ACC112 (cell line): ENCODE measurements around the gene PDIA5.

Experiments used
- H2AFZ ChIP-seq: fragments of 200-600 bp; sonication (generic); one replicate; pipeline ENCODE4 v1.6.0; 2017; ENCODE audit warnings: antibody characterized with exemption, low read length; ENCODE audit not compliant: unreplicated experiment
- H3K27ac ChIP-seq: fragments of 200-600 bp; sonication (generic); 2 replicates; pipeline ENCODE4 v1.5.1; 2014; ENCODE audit warnings: low read depth, mild to moderate bottlenecking, antibody characterized with exemption, low read length, moderate library complexity
- H3K27me3 ChIP-seq: fragments of 200-600 bp; sonication (generic); 2 replicates; pipeline ENCODE4 v1.6.1; 2014; ENCODE audit warnings: mild to moderate bottlenecking, antibody characterized with exemption, low read length, moderate library complexity, mixed read lengths; ENCODE audit not compliant: insufficient read depth
- H3K36me3 ChIP-seq: fragments of 200-600 bp; sonication (generic); 2 replicates; pipeline ENCODE4 v1.6.1; 2016; ENCODE audit warnings: mild to moderate bottlenecking, antibody characterized with exemption, low read length, moderate library complexity, mixed read lengths; ENCODE audit not compliant: insufficient read depth
- H3K4me1 ChIP-seq: fragments of 200-600 bp; sonication (generic); one replicate; pipeline ENCODE4 v1.6.1; 2016; ENCODE audit warnings: low read length, mixed read lengths; ENCODE audit not compliant: insufficient read depth, unreplicated experiment, control insufficient read depth
- H3K4me3 ChIP-seq: fragments of 200-600 bp; sonication (generic); 2 replicates; pipeline ENCODE4 v1.5.1; 2014; ENCODE audit warnings: mild to moderate bottlenecking, low read depth, low read length
- H3K79me2 ChIP-seq: fragments of 200-600 bp; sonication (generic); one replicate; pipeline ENCODE4 v1.6.0; 2016; ENCODE audit warnings: low read length; ENCODE audit not compliant: control insufficient read depth, unreplicated experiment, insufficient read depth

Gene PDIA5

GRCh38 chr3:123071146-123071545 lies 4.3 kb downstream of the PDIA5 start:
- Histone ChIP-seq H2AFZ (no peak overlapping the region), H3K79me2 (peaks cover 86% of the 10 kb centered on the region), H3K4me3 (no peak overlapping the region), H3K27ac (no peak overlapping the region), H3K4me1 (peaks cover 29% of the 10 kb centered on the region), H3K36me3 (no peaks in the 10 kb centered on the region), H3K27me3 (no peaks in the 10 kb centered on the region)

DNA sequence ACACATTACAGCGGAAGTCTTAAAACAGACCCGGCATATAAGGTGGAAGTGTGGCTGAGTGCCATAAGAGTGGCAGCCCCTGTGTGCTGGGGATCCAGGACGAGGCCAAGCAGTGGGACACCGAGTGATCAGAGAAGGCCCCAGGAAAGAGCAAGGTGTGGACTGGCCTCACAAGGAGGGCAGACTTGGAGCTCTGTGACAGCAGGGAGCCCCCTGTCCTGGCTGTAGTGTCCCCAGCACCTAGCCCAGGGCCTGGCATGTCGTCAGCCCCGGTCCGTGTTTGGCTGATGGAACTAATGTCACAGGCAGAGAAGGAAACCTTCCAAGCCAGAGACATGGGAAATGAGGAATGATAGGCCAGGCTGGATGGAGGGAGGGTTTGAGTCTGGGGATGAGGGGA lies 4.8 kb downstream of the PDIA5 start:
- Histone ChIP-seq H3K27ac (no peak overlapping the region), H3K4me3 (no peak overlapping the region), H3K4me1 (peaks cover 28% of the 10 kb centered on the region), H3K36me3 (no peaks in the 10 kb centered on the region), H3K27me3 (no peaks in the 10 kb centered on the region), H2AFZ (no peak overlapping the region), H3K79me2 (peaks cover 90% of the 10 kb centered on the region)

DNA sequence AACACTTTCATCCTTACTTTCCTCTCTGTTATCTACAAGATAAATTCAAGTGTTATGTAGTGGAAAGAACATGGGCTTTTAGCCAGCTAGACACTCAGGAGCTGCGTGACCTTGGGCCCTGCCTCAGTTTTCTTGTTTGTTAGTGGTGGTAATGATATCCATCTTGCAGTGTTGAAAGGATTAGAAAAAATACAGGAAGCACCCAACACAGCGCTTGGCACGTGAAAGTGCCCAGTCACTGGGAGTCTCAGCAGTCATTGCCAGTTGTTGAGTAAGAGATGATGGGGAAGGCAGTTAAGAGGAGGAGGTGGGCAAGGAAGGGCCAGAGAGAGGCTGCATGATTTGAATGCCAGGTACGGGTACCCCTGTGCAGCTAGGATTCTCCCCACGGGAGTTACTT lies 5.3 kb downstream of the PDIA5 start:
- Histone ChIP-seq H3K4me1 (peaks cover 32% of the 10 kb centered on the region), H3K27me3 (no peaks in the 10 kb centered on the region), H3K79me2 (peaks cover 94% of the 10 kb centered on the region), H3K4me3 (no peak overlapping the region), H2AFZ (no peak overlapping the region), H3K27ac (no peak overlapping the region), H3K36me3 (no peaks in the 10 kb centered on the region)

GRCh38 chr3:123072564-123072963 lies 5.7 kb downstream of the PDIA5 start:
- Histone ChIP-seq H3K27ac (no peak overlapping the region), H3K4me3 (no peak overlapping the region)

DNA sequence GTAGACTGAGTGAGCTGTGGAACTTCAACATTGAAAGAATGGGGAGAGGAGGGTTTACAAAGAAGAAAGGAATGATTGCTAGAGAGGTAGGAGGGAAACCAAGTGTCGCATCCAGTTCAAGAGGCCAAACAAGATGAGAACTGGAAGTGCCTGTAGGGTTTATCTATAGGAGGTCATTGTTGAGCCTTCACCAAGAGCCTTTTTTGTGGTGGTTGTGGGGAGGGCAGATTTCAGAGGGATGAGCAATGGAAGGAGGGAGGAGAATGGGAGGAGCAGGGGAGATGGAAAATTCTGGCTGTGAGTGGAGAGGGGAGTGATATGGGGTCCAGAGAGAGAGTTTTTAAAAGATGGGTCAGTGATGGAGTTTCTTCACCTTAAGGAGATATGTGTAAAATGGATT lies 8.5 kb downstream of the PDIA5 start:
- H3K36me3 ChIP-seq: no peaks in the 10 kb centered on the region
- no peak overlapping the region for H2AFZ ChIP-seq
- H3K79me2 ChIP-seq: peaks cover 85% of the 10 kb centered on the region
- H3K27ac ChIP-seq: no peak overlapping the region
- no peaks in the 10 kb centered on the region for H3K27me3 ChIP-seq
- H3K4me3 ChIP-seq: no peak overlapping the region
- peaks cover 38% of the 10 kb centered on the region for H3K4me1 ChIP-seq

More at GRCh38 chr3:123072564-123072963, 5.7 kb downstream of the PDIA5 start:
- Histone ChIP-seq H3K79me2 (peaks cover 94% of the 10 kb centered on the region), H3K27me3 (no peaks in the 10 kb centered on the region), H3K36me3 (no peaks in the 10 kb centered on the region), H2AFZ (no peak overlapping the region), H3K4me1 (peaks cover 32% of the 10 kb centered on the region)

GRCh38 chr3:123076112-123076495 lies 9.3 kb downstream of the PDIA5 start:
- H3K79me2 ChIP-seq: peaks cover 86% of the 10 kb centered on the region
- no peak overlapping the region for H3K4me3 ChIP-seq
- no peaks in the 10 kb centered on the region for H3K36me3 ChIP-seq
- H3K4me1 ChIP-seq: peaks cover 45% of the 10 kb centered on the region
- no peak overlapping the region for H2AFZ ChIP-seq
- H3K27me3 ChIP-seq: no peaks in the 10 kb centered on the region
- H3K27ac ChIP-seq: no peak overlapping the region

DNA sequence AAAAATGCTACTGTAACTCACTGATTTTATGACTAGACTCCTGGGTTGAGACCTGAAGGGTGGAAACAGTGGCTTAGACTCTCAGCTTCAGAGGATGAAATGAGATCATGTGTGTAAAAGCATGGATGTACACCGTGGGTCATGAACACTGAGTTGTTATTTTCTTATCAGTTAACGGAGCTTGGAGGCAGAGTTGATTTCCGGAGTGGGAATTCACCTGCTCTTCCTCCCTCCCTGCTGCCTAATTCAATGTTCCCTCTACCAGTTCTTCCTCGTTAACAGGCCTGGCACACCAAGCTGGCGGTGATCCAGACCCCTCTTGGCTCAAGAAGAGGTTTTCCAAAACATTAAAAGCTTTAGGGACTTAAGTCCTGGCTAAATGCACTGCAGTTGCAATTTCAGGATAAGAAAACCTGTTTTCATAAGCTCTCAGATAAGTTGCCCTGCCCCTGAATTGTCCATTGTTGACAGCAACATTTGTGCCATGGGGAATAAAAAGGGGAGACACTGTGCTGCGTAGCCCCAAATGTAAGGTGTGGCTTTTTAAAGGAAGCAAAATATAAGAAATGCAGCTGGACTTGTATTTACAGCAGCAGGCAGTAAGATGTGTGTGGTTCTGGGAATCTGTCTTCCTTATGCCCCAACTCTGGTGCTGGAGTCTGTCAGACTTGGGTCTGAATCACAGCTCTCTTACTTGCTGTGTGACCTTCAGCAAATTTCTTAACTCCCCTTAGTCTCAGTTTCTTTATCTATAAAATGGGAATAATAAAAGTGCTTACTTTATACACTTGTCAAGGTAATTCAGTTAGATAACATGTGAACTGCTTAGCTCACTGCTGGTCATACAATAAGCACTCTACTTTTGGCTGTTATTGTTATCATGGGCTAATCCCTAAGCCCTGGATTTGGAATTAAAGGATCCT lies 9.9 kb downstream of the PDIA5 start:
- H3K27ac ChIP-seq: no peak overlapping the region
- H3K36me3 ChIP-seq: no peaks in the 10 kb centered on the region
- H3K27me3 ChIP-seq: no peaks in the 10 kb centered on the region
- H3K79me2 ChIP-seq: peaks cover 86% of the 10 kb centered on the region
- H3K4me1 ChIP-seq: peaks cover 45% of the 10 kb centered on the region
- no peak overlapping the region for H2AFZ ChIP-seq
- no peak overlapping the region for H3K4me3 ChIP-seq

DNA sequence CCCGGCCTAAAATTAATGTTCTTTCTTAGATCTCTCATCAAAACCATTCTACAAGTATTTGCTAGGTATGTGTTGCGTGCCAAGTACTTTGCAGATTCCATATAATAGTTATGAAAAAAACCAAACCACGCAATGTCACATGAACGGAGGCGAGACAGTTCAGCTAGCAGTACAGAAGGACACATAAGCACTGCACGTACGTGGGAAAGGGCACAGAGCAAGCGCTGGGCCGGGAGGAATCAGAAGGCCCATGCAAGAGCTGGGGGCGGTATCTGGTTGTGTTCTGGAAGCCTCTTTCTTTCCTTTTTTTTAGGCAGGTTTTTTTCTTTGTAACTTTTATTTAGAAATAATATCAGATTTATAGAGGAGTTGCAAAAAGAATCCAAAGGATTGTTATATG lies 11.3 kb downstream of the PDIA5 start:
- no peak overlapping the region for H2AFZ ChIP-seq
- no peaks in the 10 kb centered on the region for H3K27me3 ChIP-seq
- no peak overlapping the region for H3K27ac ChIP-seq
- peaks cover 43% of the 10 kb centered on the region for H3K4me1 ChIP-seq
- no peak overlapping the region for H3K4me3 ChIP-seq
- H3K79me2 ChIP-seq: peaks cover 86% of the 10 kb centered on the region
- H3K36me3 ChIP-seq: no peaks in the 10 kb centered on the region

DNA sequence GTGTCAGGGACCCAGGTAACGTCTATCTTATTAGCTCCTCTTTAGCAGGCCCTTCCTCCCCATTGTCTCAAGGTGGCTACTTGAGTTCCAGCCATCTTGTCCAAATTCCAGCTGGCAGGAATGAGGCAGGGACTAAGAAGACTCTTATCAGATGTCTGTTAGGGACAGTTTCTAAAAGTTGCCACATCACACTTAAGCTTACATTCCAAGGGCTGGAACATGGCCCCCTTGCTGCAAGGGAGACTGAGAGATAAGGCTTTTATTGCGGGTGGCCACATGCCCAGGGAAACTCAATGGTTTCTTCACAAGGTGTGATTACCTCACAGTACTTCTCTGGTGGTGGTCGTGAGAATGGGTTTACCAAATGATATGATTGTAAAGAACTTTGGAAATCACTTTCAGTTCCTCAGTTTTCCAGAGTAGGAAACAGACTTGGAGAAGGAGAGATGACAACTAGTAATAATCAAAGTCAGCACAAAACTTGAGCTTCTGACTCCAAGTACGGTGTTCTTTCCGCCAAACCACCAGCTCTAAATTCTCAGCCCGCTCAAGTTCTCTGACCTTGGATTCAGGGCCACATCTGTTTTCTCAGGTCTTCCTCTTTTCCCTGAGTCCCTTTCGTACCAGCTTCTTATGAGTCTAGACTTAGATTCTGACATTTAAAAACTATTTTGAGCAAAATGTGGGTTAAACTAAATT lies 14.2 kb downstream of the PDIA5 start:
- Histone ChIP-seq H2AFZ (no peak overlapping the region), H3K27ac (no peak overlapping the region), H3K36me3 (no peaks in the 10 kb centered on the region), H3K27me3 (no peaks in the 10 kb centered on the region), H3K79me2 (peaks cover 90% of the 10 kb centered on the region), H3K4me1 (peaks cover 64% of the 10 kb centered on the region), H3K4me3 (no peak overlapping the region)

DNA sequence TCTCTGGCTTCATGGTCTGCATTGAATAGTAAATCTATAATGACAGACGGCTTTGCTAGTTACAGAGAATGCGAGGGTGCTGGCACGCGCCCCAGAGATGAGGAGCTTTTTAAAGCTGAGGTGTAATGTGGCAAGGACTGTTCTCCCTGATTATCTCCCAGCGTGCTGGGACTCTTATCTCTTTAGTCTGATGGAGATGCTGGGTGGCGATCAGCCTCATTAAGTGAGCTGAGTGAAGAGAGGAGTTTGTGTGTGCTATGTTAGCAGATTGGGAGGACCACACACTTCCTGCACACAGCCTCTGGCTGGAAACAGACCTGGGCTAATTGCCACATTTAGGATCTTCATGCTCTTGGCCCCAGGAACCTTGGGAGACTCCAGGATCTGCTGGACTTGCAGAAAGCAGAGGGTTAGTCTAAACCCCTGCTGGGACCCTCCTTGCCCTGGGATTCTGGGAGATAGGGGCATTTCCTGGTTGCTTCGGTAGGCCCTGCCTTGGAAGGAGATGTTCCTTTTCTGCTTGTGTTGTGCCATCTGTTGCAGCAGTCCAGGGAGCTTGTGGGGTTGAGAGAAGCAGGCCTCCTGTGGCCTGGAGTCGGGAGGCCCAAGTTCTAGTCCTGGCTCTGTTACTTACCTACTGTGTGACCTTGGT lies 15.0 kb downstream of the PDIA5 start:
- H3K36me3 ChIP-seq: no peaks in the 10 kb centered on the region
- H3K27me3 ChIP-seq: no peaks in the 10 kb centered on the region
- H2AFZ ChIP-seq: no peak overlapping the region
- peaks cover 90% of the 10 kb centered on the region for H3K79me2 ChIP-seq
- H3K4me3 ChIP-seq: no peak overlapping the region
- peaks cover 66% of the 10 kb centered on the region for H3K4me1 ChIP-seq
- H3K27ac ChIP-seq: no peak overlapping the region
